Urinary bladder (tissue), 4 donors: ENCODE data around the gene METRN. TPM values are rescaled to one million over a fixed set of nuclear protein-coding genes. Genes with fewer than 3 reads are reported as not detected.

ENCODE experiments used
- DNase-seq: peaks from one replicate; pipeline ENCODE4 v3.0.0-alpha.2; 2015; ENCODE audit errors: extremely low spot score
- H3K27ac ChIP-seq: one replicate; pipeline ENCODE4 v1.5.1; 2013; ENCODE audit warnings: low read depth, mild to moderate bottlenecking, moderate library complexity
- H3K36me3 ChIP-seq: one replicate; pipeline ENCODE4 v1.6.1; 2013; ENCODE audit warnings: mild to moderate bottlenecking, moderate library complexity; ENCODE audit not compliant: insufficient read depth
- H3K4me1 ChIP-seq: one replicate; pipeline ENCODE4 v1.6.1; 2013; ENCODE audit warnings: mild to moderate bottlenecking, moderate library complexity; ENCODE audit not compliant: insufficient read depth
- H3K4me3 ChIP-seq: one replicate; pipeline ENCODE4 v1.5.1; 2013; ENCODE audit warnings: low read depth, low read length
- WGBS: extraction: QIAGEN DNeasy Blood & Tissue Kit; methylation state at CpG from one replicate; pipeline ENCODE4 v1.1.7; 2013; 5-methylcytosine and 5-hydroxymethylcytosine counted together
- polyA plus RNA-seq: library from polyadenylated mRNA; stranded (reverse); fragments of 200-250 nt; gene quantifications from one replicate; pipeline ENCODE4 v1.2.3, GENCODE V29; 2013
- total RNA-seq: library from RNA; depleted of rRNA; stranded (reverse); fragments of >200 nt; gene quantifications from one replicate; pipeline ENCODE4 v1.2.3, GENCODE V29; 2014
- donor health status: healthy with polysubstance abuse.
- donor health status: healthy.

METRN gene
- total and polyA plus RNA-seq, 2 donors = 14.5 to 42.9 TPM

DNA sequence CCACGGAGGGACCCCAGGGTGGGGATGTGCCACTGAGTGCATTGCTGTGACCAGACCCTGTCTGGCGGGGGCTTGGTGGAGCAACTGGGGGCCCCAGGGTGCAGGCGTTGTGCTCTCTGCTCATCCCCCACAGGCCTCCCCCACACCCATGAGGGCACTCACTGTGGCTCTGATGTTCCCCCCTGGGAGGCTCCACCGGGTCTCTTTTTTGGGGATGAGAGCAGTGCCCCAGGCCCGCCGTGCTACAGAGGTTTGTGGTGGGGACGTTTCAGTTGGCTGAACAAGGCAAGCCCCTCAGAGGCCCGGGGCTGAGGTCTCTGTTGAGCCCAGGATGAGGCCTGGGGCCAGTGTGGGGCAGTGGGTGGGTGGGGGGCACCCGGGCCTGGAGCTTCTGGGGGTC is 8.8 kb downstream of the METRN start:
- Histone ChIP-seq H3K4me1 (no peaks in the 10 kb centered on the region), H3K27ac (no peak overlapping the region), H3K36me3 (no peaks in the 10 kb centered on the region), H3K4me3 (no peak overlapping the region)
- DNase-seq = no peak
- WGBS = 85% methylated on average over 9 of the region's 9 CpGs

DNA sequence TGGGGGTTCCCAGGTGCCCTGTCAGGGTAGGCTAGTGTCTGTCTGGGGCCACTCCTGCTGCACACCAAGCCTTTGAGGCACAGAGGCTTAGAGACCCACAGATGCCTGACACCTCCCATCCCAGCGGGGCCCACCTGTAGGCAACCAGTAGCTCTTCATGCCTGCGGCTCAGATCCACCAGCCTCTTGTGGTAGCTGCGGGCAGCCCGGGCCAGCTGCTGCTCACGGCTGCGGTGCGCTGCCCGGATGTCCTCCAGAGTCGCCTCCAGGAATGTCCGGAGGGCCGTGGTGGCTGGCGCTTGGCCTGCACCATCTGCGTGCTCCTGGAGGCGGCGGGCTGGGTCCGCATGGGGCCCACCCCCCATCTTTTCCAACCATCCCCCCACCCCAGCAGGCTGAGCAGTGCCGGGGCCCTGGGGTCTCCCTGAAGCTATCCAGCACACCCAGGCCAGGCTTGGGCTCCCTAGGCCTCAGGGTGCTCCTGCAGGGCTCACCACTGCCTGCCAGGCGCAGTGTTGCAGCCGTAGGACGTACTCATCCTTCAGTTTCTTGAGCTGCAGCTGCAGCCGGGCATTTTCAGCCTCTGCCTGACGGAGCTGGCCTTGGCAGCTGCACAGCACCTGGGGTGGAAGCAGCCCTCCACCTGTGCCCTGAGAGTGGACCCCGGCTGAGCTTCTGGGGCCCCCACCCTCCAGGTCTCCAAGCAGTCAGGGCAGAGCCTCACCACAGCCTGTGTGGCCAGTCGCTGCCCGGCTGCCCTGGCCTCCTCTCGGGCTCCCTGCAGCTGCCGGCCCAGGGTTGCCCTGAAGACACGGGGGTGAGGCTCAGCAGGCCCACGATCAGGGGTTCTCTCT is 9.5 kb downstream of the METRN start:
- no peaks in the 10 kb centered on the region for H3K36me3 ChIP-seq
- no peaks in the 10 kb centered on the region for H3K4me1 ChIP-seq
- no peak overlapping the region for H3K27ac ChIP-seq
- H3K4me3 ChIP-seq = no peak overlapping the region
- 70% methylated on average over 29 of the region's 29 CpGs for WGBS
- DNase-seq = no peak

DNA sequence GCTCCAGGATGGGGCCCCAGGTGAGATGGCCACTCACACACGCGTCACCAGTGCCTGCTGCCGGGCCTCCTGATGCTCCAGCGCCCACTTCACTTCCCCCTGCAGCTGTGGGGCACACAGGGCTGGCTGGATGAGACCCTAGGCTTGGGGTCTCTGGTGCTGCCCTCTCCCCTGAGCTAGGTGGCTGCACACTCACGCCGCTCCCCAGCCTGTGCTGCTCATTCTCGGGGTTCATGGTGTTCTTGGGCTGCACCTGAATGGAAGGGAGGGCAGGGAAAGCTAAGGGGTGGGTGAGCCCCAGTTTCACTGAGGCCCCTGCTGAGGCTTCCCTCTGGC is 10.1 kb downstream of the METRN start:
- Histone ChIP-seq H3K36me3 (no peaks in the 10 kb centered on the region), H3K27ac (no peak overlapping the region), H3K4me1 (no peaks in the 10 kb centered on the region), H3K4me3 (no peak overlapping the region)
- 83% methylated on average over 7 of the region's 7 CpGs for WGBS
- no peak for DNase-seq

DNA sequence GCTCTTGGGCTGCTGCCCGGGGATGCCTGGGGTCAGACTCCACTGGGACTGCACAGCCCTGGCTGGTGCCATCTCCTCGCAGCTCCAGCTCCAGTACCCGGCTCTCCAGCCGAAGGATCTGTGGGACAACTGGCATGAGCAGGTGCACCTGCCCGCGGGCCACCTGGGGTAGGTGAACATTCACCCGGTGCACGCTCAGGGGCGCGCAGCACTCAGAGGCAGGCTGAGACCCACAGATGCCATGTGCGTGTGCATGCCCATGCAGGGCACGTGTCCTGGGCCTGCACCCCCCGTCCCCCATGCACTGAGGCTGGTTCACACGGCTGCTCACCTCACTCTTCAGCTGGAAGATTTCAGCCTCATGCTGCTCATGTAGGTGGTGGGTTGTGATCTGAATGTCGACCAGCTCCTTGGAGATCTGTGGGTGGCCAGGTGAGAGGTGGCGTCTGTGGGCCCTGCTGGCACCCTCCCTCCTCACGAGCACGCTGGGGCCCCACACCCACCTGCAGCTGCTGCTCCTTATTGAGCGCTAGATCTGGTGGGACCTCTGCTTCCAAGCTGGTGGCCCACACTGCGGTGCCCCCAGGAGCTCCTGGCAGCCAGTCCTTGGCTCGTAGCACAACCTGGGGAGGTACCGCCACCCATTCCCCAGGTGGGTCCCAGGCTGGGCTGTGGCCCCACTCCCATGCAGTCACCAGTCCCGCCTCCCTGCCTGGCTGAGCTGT is 10.7 kb downstream of the METRN start:
- no peaks in the 10 kb centered on the region for H3K36me3 ChIP-seq
- H3K4me3 ChIP-seq = no peak overlapping the region
- H3K4me1 ChIP-seq = no peaks in the 10 kb centered on the region
- no peak overlapping the region for H3K27ac ChIP-seq
- WGBS = 78% methylated on average over 23 of the region's 23 CpGs
- no peak for DNase-seq

DNA sequence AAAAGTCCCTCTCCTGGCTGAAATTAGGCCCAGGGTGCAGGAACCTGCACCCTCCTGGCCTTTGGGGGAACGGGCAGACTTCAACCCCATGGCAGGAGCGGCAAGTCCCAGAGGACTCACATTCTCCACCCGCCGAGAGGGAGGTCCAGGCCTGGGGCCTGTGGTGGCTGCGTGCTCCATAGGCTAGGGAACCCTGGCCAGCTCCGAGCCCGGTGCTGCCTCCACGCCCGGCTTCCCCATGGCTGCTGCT is 11.2 kb downstream of the METRN start:
- Histone ChIP-seq H3K4me1 (no peaks in the 10 kb centered on the region), H3K4me3 (no peak overlapping the region), H3K36me3 (no peaks in the 10 kb centered on the region), H3K27ac (no peak overlapping the region)
- no peak for DNase-seq
- 14% methylated on average over 9 of the region's 9 CpGs for WGBS

DNA sequence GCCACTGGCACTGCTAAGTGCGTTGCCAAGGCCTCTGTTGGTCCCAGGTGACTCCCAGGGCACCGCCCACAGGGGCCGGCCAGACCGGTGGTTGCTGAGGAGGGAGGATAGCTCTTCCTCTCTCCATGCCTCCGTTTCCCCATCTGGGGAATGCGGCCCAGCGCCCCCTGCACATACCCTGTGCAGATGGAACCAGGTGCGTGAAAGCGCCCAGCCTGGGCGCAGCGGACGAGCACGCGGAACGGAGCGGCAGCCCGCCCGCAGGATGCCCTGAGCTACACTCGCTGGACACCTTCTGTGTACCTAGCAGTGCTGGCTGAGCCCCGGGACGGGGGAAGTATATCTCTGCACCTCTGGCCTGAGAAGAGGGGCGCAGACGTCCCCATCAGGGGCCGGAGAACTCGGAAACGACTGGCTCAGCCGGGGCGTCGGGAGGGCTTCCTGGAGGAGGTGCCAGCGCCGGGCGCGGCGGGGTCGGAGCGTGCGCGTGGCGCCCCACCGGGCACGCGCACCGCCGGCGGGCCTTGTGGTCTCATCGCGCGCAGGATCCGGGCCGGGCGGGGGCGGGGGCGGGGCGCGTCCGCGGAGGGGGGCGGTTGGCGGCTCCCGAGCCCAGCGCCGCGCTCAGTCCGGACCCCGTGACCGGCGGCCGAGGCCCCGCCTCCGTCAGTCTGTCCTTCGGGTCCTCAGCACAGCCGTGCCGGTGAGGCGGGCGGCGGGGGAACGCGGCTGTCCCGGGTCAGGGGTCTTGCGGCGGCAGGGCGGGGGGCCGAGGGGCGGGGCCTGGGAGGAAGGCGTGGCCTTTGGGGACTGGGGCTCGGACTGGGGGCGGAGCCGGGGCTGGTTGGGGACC is 11.7 kb downstream of the METRN start, which contains the start of the genes CCDC78 and HAGHL:
Gene CCDC78 (minus strand): TSS at position 6 of the 853 bp plus-strand sequence. CDS start 76 bp downstream, outside the sequence.
Gene HAGHL (plus strand): TSS at position 669 of the 853 bp plus-strand sequence. CDS start 404 bp downstream, outside the sequence.
- H3K4me1 ChIP-seq = no peaks in the 10 kb centered on the region
- H3K4me3 ChIP-seq = peak within 1 kb of the TSS; percentile 45
- 1% methylated on average over 88 of the region's 88 CpGs for WGBS
- DNase-seq = no peak
- peak within 1 kb of the TSS; percentile 12 for H3K27ac ChIP-seq
- H3K36me3 ChIP-seq = no peaks in the 10 kb centered on the region

DNA sequence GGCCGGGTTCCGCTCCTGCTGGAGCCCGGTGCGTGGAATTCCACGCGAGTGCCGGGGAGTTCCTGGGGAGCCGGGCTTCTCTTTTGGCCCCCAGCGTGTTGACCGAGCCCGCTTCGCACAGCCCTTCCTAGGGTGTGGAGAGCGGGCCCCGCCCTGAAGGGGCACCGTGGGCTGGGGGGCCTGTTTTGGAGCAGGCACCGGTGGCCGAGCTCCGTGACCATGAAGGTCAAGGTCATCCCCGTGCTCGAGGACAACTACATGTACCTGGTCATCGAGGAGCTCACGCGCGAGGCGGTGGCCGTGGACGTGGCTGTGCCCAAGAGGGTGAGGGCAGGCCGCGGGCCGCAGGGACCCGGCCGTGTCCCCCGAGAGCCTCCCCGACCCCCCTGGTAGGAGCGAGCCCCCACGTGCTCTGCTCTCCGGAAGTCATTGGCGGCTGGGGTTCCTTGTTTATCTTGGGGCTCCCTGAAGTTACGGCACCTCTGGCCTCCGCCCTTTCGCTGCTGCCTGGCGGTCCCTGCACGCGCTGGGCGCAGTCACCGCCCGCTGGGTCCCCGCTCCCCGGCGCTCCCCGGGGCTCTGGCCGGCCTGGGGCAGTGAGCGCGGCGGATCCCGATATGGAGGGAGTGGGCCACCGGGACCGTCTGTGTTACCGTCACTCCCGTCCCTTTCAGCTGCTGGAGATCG is 12.5 kb downstream of the METRN start:
- H3K27ac ChIP-seq = peak overlapping the region; percentile 12
- no peaks in the 10 kb centered on the region for H3K4me1 ChIP-seq
- H3K4me3 ChIP-seq = peak overlapping the region; percentile 45
- WGBS = under 1% methylated on average over 61 of the region's 61 CpGs
- no peak for DNase-seq
- no peaks in the 10 kb centered on the region for H3K36me3 ChIP-seq

DNA sequence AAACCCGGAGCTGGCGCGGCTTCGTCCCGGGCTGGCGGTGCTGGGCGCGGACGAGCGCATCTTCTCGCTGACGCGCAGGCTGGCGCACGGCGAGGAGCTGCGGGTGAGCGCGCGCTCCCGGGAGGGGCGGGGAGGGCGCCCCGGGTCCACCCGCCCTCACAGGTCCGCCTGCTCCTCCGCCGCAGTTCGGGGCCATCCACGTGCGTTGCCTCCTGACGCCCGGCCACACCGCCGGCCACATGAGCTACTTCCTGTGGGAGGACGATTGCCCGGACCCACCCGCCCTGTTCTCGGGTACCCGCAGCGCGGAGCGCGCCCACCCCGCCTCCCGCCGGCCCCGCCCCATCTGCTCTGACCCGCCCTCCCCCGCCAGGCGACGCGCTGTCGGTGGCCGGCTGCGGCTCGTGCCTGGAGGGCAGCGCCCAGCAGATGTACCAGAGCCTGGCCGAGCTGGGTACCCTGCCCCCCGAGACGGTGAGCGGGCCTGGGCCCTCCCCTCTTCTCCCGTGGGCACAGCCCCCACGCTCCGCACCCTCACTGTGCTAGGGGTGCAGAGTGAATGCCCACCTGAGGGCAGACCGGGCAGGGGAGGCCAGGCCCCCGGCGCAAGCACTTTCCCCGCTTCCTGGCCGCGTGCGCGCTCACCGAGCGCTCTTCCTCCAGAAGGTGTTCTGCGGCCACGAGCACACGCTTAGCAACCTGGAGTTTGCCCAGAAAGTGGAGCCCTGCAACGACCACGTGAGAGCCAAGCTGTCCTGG is 13.4 kb downstream of the METRN start:
- Histone ChIP-seq H3K36me3 (no peaks in the 10 kb centered on the region), H3K4me1 (no peaks in the 10 kb centered on the region), H3K4me3 (peak overlapping the region; percentile 45), H3K27ac (no peak overlapping the region)
- WGBS = 1% methylated on average over 80 of the region's 80 CpGs
- no peak for DNase-seq

DNA sequence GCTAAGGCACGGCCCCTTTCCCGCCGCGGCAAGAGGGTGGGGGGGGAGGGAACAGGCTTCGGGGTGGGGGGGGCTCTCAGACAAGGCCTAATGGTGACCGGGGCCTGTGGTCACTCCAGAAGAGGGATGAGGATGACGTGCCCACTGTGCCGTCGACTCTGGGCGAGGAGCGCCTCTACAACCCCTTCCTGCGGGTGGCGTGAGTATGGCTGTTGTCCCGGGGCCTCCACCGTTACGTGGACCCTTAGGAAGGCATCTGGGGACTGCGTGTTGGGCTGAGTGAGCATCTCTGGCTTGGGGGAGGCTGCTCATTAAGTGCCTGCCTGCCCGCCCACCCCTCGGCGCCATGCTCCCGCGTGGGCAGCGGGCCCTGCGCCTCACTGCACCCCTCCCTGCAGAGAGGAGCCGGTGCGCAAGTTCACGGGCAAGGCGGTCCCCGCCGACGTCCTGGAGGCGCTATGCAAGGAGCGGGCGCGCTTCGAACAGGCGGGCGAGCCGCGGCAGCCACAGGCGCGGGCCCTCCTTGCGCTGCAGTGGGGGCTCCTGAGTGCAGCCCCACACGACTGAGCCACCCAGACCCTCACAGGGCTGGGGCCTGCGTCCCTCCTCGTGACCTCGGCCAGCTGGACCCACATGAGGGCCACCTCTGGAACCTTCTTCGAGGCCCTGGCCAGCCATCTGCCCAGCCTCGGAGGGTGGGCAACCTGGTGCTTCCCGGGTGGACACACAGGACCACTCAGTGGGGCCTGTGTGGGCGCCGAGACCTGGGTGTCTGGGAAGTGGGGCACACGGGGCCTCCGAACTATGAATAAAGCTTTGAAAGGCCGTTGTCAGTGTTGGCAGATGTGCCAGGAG is 14.2 kb downstream of the METRN start:
- no peak for DNase-seq
- H3K36me3 ChIP-seq = no peaks in the 10 kb centered on the region
- H3K27ac ChIP-seq = no peak overlapping the region
- no peaks in the 10 kb centered on the region for H3K4me1 ChIP-seq
- 59% methylated on average over 55 of the region's 55 CpGs for WGBS
- no peak overlapping the region for H3K4me3 ChIP-seq

DNA sequence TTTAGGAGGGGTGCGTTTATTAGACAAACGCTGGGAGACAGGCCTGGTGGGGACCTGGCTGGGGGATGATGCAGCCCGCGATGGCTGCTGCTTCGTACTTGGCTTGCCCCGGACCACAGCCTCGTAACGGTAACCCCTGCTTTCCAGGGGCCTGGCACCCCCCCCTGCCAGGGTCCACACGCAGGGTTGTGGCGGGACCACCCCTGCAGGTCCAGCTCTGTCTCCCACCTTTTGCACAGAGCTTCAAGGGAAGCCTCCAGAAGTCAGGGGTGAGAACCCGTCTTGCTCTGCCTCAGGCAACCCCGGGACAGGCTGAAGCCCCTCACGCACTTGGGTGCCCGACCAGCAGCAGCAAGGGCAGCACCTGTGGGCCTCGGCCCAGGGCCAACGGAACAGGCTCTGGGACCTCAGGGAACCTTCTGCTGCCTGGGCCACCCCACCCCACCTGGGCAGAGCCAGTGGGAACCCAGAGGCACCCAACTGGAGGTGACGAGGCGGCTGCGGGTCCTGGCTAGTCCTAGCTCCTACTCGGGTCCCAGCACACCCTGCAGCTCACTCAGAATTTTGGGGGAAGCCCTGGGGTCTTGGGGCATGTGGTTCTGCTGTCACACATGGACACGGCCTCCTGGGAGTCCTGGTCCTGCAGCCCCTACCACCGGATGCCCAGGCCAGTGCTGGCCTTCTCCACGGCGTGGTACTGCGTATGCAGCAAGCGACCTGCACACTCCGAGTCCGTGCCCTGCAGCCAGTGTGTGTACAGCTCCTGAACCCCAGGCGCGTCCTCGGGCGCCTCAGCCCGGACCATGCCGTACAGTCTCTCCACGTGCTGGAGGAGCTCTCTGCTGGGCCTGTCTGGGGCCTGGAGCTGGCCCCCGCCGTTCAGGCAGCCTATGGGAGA is 15.1 kb downstream of the METRN start:
- H3K4me1 ChIP-seq = no peaks in the 10 kb centered on the region
- H3K36me3 ChIP-seq = no peaks in the 10 kb centered on the region
- no peak overlapping the region for H3K27ac ChIP-seq
- WGBS = 86% methylated on average over 37 of the region's 37 CpGs
- H3K4me3 ChIP-seq = no peak overlapping the region
- no peak for DNase-seq

DNA sequence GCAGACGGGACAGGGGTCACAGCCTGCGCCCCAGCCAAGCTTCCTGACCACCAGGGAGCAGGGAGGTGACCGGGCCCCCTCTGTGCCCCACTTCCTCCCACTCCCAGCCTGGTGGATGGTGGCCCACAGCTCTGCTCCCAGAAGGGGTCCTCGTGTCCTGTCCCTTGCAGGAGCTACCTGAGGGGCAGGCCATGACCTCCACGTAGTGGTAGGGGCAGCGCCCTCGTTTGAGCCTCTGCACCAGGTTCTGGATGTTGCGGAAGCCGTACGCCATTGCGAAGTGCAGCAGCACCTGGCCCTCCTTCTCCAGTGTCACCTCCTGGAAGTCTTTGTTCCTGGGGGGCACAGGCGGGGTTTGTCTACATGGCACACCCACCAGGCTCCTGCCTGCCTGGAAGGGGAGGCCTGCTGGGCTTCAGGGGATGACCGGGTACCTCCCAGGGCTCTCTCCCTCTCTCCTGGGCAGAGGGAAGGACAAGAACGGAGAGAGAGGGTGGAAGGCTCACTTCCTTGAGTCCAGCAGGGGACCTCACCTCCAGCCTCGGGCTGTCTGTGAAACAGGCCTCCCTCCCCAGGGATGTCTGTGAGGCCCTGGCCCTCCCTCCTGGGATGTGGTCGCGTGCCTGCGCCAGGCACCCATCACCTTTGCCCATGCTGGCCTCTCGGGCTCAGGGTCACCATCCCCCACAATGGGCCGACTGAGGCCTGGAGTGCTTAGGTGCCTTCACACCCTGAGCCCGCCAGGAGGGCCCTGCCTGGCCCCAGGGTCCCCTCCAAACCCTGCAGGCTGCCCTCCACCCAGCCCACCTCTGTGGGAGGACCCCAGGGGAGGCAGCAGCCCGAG is 16.0 kb downstream of the METRN start:
- no peaks in the 10 kb centered on the region for H3K4me1 ChIP-seq
- no peaks in the 10 kb centered on the region for H3K36me3 ChIP-seq
- DNase-seq = no peak
- WGBS = 88% methylated on average over 22 of the region's 22 CpGs
- H3K4me3 ChIP-seq = no peak overlapping the region
- H3K27ac ChIP-seq = no peak overlapping the region
